ENCODE results near the gene KDM5B.
"Not testable (repeated sequence)": the region's sequence is repeated elsewhere in the genome, so short reads cannot be mapped to it uniquely, and the experiment has no call there.

The KDM5B gene

DNA sequence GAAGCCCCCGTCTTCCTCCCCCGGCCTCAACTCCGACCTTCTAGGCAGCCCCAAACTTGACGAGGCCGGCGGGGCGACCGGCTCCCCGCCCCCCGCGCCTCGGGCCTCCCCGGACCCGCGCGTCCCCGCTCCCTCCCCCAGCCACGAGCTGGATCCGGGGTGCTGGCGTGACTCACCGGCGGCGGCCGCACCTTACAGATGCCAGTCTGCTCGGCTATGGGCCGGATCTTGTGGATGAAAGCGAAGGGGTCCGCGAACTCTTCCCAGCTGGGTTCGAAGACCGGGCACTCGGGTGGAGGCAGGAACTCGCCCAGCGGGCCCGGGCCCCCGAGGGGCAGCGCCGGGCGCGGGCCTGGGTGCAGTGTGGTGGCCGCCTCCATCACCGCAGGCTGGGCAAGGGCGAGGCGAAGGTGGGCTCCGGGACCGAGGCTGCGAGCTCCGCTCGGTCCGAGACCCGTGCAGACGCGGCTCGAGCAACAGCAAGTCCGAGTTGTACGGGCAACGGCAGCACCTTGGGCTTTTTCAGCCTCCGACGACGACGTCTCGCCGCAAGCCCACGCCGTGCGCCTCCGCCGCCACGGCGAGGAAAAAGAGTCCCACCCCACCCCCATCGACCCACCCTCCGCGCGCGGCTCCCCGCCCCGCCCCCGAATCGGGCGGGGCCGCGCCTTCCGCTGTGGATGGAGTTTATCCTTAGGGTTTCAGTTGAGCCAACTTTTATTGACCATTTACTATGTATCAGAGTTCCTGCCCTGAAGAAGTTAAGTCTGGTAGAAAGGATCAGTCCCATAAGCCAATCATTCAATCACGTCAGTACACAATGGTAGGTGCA is at the start of gene KDM5B:
Gene KDM5B (minus strand): TSS at position 496 of the 832 bp plus-strand sequence. CDS start 116 bp downstream, at position 380.
- DNase-seq = peak; percentile 62

DNA sequence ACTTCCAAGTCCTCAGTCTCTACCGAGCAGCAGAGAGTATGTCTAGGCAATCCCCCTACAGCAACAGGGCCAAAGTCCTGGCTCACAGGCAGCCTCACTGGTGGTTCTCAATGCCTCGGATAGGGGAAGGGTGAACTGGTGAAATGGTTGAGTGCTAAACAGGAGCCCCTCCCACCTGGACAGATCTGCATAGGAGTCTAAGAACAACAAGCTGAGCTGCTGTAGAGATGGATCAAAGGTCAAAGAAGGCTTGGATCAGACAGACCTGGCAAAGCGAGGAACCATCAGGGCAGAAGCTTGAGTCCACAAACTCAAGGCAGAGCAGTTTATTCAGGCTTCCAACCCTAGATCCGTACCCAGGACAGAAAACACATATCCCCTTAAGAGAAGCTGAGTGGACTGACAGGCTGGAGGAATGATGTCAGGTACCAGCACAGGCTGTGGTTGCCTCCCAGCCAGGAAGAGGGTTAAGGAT is 49.0 kb upstream of the KDM5B start:
- no peak for DNase-seq

DNA sequence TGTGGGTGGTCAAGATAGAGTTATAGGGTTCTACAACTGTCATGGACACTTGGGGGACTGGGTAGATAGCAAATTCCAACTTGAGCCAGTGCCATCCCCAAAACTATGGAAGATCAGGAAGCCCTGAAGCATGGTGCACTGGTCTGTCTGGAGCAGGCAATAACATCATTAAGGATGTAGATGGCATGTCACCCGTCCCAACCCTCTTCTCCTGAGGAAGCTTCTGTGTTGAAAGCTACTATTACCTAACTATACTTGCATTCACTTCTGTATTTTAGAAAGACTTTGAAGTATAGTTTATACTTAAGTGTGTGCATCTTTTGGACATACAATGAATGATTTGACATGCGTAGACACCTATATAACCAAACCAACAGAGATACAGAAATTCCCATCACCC is 47.8 kb upstream of the KDM5B start:
- DNase-seq = no peak

DNA sequence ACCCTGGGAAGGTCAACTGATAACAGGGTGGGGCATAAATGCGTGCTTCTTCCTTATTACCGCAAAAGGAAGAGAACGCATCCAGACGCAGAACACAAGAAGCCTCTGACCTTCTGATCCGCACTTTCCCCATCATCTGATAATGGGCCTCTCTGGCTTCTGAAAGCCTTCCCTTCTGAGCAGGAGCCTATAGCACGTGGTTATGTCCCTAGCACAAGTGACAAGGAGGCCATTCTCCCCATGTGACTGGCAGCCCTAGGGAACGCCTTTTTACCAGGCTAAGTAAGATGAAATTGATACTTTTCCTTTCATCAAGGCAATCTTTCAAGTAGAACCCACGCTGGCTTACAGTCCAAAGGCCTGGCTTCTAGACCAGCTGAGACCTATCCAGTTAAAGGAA is 46.6 kb upstream of the KDM5B start:
- DNase-seq = no peak

DNA sequence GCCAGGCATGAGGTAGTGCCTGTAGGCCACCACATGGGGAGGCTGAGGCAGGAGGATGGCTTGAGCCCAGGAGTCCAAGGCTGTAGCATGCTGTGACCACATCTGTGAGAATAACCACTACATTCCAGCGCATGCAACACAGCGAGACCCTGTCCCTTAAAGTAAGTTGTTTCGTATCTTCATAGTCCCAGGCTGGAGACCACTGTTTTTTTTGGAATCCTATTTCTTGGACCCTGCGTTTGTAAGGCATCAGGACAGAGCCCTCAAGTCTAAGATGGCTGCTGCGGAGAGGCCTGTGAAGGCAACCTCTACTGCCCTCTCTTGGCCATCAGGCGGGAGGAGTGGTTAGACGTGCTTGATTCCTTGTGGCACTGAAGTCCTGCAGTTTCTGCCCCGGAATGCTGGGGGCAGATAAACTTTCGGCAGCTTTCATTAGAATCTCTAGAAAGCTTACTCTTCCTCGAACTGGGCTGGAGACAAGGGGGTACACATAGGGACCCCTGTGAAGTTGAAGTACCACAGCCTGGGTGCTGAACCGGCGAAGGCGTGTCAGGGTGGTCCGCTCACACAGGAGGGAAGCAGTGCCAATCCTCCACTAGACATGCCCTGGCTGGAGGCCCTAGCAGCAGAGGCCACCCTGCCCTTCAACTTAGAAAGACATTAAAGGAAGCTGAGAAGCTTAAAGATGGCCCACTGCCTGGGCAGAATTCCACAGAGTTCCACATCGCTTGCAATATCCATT is 44.1 kb upstream of the KDM5B start:
- peak; percentile 85 for DNase-seq

DNA sequence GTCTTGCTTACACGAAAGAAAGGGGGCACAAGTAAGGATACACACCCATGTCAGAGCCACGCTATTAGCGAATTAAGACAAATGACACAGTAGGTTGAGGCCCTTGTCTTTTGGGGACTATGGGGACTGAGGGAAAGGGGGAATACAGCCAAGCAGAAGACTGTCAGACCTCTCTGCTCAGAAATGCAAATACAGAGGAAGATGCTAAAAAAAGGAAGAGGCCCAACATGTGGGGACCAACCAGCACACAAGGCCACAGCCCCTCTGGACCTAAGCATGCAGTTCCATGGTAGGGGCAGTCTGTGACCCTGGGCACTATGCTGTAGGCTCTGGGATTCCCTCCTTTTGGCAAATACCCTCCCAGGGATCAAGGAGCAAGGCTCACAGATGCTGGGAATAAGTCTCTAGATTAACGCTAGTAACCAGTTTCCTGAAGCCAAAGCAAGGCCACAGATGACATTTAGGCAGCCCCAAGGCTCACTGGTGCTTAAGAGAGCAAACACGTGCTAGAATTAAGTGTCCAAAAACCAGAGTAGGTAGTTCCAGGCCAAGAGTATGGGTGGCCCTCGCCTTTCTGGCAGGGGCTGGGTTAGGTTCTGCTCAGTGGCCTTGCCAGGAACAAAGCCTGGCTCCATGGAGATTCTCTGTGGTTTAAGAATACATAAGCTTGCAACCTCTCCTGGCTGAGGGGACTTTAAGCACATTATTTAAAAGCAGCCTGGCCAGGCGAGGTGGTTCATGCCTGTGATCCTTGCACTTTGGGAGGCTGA is 42.6 kb upstream of the KDM5B start:
- no peak for DNase-seq

DNA sequence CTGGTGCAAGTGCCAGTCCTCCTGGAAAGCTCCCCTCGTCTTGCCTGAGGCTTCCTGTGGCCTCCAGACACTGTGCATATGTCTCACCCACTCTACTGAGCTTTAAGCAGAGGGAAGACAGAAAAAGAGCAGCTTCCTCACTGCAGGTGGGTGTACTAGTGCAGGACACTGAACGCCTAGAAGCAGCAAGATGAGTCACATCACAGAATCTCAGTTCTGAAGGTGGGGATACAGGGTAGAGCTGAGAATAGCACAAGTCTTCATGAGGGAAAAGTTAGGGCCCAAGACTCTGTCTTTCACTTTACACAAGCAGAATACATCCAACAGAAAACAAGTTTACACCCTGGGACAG is 39.9 kb upstream of the KDM5B start:
- no peak for DNase-seq

DNA sequence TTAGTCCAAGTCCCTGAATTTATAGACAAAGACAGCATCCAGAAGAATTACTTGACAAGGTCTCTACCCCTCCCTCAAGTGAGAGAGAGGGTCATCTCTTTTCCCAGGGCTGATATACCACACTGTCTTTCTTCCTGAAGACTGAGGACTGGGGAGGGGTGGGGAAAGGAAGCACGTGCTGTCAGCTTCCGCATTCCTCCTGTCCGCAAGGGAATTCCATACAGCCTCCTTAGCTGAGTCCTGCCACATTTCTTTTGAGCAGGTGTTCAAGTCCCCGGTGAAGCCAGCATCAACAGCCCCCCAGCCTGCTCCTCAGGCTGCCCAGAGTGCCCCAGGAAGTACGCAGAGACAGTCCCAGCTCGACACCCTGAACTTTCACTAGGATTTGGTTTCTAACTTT is 36.7 kb upstream of the KDM5B start:
- DNase-seq = no peak

DNA sequence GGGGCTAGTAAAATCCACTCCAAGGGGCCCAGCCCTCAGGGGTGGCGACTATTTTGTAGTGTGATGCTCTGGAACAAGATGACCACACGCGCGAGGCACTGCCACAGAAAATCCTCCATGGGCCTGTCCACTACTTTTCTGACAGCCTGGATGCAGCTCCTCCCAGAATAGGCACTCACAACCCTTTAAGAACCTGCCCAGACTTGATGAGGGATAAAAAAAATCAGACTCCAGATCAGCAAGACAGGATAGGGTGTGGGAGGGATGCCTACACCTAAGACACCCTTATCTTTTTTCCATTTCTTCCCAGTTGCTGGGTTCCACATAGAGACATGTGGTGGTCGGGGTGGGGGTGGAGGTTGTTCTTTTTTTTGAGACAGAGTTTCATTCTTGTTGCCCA is 36.0 kb upstream of the KDM5B start:
- no peak for DNase-seq

DNA sequence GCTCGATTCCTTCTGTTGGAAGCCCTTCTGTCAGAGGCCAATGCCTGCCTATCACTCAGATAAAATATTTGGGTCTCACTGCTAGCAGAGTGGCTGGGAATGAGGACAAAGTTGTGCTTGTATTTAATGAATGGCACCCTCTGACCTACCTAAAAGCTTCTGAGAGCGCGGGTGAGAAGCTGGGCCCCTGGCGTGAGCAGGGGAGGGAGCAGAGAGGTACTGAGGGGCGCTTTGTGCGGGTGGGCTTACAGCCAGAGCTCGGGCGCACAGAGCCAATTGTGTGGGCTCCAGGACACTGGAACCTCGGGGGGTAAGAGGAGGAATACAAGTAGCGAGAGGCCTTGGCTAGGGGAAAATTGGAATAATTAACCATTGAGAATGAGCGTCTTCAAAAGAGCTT is 34.9 kb upstream of the KDM5B start:
- no peak for DNase-seq

DNA sequence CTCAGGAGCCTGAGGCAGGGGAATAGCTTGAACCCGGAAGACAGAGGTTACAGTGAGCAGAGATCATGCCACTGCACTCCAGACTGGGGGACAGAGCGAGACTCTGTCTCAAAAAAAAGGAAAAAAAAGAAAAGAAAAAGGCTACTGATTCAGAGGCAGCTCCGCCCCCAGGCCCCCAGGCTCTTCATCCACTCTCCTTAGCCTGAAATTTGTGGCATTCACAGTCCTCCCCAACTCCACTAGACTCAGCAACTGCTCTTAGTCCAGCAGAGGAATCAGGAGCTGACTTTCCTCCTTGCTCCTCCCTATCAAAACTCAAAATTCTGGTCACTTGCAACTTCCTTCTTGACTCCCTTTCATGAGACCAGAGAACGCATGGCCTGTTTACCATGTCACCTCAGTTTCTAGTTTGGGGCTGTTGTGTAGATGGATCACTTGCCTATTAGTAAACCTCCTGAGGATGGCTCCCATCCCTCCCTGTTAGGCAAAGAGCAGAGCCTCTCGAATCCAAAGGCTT is 29.6 kb upstream of the KDM5B start:
- no peak for DNase-seq

DNA sequence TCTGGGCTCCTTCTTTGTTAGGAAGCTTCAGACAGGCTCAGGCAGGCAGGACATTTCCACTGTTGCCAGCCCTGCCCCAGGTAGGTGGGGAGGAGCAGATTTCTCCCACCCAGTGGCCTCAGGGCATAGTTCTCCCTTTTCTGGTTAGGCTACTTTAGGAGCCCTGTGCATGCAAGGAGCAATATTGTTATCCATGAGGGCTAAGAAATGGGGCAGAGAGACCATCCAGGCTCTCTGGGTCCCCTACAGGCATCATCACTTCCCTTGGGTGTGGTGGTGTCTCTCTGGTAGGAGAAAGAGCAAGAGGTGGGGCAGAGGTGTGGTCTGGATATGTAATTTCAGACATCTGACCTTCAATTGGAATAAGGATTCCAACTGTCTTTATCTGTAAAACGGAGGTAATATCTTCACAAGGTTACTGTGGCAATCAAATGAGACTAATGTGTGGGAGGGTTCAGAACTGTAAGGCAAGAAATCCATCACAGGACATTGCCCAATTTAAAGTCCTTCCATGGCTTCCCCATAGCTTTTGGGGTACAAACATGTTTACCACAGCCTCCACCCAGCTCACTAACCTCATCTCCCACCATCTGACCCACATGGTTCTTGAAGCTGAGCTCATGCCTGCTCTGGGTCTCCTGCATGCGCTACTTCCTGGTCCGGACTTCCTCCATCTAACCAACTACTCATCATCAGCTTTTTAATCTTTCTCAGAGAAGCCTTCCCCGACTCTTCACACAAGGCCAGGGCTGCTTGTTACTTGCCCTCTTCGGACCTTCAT is 28.6 kb upstream of the KDM5B start:
- DNase-seq = no peak

DNA sequence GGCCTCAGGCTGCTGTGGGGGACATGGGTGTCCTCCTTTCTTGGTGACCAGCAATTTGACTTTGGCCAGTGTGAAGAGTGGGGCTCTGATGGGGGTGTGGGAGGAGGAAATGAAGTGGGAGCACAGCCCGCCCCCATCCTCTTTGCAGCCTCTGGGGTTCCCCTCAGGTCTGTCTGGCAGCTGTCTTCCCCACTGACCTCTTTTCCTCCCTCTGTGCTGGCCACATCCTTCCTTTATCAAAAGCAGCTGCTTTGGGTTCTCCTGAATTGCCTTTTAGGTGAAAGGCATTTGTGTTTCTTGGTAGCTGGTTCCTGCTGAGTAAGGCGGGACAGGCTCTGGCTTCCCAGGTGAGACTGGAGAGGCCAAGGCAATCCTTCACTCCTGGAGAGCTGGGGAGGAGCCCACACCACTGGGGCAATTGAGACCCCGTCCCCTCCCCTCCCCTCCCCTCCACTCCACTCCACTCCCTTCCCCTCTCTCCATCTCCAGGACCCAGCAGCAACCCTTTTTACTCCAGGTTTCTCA is 27.4 kb upstream of the KDM5B start:
- DNase-seq = no peak

DNA sequence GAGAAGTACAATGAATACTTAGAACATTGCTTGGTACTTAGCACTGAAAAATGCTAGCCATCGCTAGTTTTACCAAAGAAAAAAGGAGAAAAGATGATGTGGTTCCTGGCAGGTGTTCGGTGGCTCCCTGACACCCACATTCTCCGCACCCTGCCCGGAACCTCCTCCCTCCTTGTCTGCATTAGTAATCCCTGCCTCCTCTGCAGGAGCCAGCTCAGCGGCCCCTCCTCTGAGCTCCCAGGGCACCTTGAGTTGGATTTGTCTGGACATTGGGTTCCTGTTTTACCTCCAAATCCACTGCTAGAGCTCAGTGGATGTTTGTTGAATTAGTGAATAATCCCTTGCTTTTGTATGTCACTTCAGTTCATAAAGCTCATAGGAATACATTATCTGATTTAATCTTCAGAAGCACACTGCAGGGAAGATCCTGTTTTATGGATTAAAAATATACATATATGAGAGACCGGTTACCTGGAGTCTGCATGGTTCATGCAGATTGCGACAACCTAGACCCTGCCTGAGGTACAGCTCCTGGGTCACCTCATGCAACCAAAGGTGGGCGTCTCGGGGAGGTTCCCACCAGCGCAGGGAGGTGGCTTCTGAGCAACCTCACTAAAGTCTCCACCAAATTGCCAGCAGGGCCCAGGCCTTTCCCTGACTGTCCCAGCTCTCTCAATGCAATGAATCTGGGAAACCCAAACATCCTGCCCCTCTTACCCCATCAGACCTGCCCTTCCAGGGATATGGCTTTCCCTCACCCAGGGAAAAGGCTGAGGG is 26.7 kb upstream of the KDM5B start:
- no peak for DNase-seq

DNA sequence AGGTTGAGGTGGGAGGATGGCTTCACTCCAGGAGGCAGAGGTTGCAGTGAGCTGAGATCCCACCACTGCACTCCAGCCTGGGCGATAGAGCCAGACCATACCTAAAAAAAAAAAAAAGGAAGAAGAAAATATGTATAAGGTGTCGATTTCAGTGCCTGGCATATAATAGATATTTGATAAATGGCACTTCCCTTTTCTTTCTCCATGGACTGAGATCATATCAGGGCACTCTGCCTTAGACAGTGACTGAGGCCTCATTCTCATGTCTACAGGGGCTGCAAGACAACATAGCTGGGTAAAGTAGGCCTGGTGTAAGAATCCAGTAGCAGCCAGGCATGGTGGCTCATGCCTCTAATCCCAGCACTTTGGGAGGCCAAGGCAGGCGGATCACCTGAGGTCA is 23.7 kb upstream of the KDM5B start:
- no peak for DNase-seq

DNA sequence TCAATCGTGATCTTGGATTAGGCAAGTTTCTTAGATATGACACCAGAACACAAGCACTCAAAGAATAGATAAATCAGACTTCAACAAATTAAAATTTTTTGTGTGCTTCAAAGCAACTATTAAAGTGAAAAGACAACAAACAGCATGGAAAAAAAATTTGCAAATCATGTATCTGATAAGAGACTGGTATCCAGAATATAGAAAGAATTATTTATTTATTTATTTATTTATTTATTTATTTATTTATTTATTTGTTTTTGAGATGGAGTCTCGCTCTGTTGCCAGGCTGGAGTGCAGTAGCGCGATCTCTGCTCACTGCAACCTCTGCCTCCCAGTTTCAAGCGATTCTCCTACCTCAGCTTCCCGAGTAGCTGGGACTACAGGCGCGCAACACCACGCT is 21.0 kb upstream of the KDM5B start:
- DNase-seq = not testable (repeated sequence)

DNA sequence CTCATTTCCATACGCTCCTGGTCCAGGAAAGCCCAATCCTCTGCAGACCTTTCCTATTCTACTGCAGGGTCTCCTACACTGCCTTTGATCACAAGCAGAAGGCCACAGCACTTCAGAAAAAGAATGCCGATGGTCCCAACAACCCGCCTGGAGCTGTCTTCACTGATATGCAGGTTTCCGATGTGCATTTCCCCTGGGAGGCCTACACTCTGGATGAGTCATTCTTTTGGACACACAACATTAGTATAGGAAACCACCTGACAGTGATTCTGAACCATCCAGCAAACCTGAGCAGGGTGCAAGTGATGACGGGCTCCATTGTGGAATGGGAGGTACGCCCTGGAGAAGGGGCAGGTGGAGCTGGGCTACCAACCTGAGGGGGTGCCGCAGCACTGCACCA is 17.5 kb upstream of the KDM5B start:
- no peak for DNase-seq

DNA sequence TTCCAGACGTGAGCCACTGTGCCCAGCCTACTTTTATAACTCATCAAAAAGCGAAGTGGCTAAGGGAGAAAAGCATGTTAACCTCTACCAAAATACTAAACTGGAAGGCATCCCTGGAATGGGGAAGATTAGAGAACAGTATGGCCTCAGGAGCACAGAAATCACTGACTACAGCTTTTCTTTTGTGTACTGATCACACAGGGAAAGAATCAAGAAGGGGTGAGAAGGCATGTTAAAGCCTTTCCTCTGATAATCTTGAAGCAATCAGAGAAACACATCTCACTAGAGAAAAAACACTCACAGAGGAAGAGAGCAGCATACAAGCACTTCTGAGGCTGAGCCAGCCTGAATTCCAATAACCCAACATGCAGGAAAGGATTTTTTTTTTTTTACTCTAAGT is 13.2 kb upstream of the KDM5B start:
- no peak for DNase-seq

DNA sequence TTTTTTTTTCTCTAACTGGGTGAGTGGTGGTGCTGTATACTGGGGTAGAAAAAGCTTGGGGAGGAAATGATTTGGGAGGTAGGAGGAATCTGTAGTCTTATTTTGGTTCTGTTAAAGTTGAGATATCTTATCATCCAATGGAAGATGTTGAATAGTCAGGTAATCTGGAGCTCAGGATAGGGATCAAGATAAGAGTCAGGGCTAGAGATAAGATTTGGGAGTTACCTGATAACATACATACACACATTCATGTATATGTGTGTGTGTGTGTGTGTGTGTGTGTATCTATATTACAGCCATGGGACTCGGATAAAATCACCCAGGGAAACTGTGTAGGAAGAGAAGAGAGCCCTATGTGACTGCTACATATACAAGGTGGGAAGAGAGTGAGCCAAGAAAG is 10.6 kb upstream of the KDM5B start:
- no peak for DNase-seq

DNA sequence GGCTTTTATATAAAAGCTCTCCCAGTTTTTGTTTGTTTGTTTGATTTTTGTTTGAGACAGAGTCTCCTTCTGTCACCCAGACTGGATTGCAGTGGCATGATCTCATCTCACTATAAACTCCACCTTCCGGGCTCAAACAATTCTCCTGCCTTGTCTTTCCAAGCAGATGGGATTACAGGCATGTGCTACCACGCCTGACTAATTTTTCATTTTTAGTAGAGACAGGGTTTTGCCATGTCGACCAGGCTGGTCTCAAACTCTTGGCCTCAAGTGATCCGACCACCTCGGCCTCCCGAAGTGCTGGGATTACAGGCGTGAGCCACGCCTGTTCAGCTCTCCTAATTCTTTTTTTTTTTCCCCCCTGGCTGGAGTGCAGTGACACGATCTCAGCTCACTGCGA is 6.9 kb upstream of the KDM5B start:
- no peak for DNase-seq
